ENCODE measurements around the gene SLC45A3. TPM values are rescaled to one million over a fixed set of nuclear protein-coding genes. Genes with fewer than 3 reads are reported as not detected.

The SLC45A3 gene
- polyA plus RNA-seq, 1 experiment = 1.7 TPM

- H3K27ac ChIP-seq (ENCODE audit: low read depth, low read length) = no peak overlapping the region
- TF ChIP-seq, protein P1, sequence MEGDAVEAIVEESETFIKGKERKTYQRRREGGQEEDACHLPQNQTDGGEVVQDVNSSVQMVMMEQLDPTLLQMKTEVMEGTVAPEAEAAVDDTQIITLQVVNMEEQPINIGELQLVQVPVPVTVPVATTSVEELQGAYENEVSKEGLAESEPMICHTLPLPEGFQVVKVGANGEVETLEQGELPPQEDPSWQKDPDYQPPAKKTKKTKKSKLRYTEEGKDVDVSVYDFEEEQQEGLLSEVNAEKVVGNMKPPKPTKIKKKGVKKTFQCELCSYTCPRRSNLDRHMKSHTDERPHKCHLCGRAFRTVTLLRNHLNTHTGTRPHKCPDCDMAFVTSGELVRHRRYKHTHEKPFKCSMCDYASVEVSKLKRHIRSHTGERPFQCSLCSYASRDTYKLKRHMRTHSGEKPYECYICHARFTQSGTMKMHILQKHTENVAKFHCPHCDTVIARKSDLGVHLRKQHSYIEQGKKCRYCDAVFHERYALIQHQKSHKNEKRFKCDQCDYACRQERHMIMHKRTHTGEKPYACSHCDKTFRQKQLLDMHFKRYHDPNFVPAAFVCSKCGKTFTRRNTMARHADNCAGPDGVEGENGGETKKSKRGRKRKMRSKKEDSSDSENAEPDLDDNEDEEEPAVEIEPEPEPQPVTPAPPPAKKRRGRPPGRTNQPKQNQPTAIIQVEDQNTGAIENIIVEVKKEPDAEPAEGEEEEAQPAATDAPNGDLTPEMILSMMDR (IDR thresholded peaks at IDR 0.05; ENCODE audit: low read depth, low read length) = no peak
- H3K27me3 ChIP-seq (ENCODE audit: control insufficient read depth, insufficient read depth, low read length) = no peaks in the 10 kb centered on the region
- POLR2A ChIA-PET = no interaction called here
- CTCF ChIA-PET = interaction anchor here (0.8 to 12.9 kb wide), 4 partner anchors 8 to 312 kb away, joined by 3 to 489 read pairs (median 34); no protein-coding TSS in a partner anchor
- no peaks in the 10 kb centered on the region for H3K9me3 ChIP-seq (ENCODE audit: control insufficient read depth, insufficient read depth, low read length)
- no peak overlapping the region for H3K4me3 ChIP-seq (ENCODE audit: low read depth, low read length)
- DNase-seq (ENCODE audit: low read depth, low spot score) = no peak
Measured at GRCh38 chr1:205665201-205666045, 14.9 kb downstream of the SLC45A3 start.

GRCh38 chr1:205664399-205665017, 15.8 kb downstream of the SLC45A3 start:
- POLR2A ChIA-PET = interaction anchor here (1.3 kb wide), 1 partner anchor 32 kb away, joined by 3 read pairs; the partner anchor contains the start of gene ELK4
- CTCF ChIA-PET = interaction anchor here (2.0 to 12.9 kb wide), 2 partner anchors 73 to 313 kb away, joined by 7 to 489 read pairs; no protein-coding TSS in a partner anchor
- DNase-seq (ENCODE audit: low read depth, low spot score) = no peak
- Histone ChIP-seq H3K27ac (ENCODE audit: low read depth, low read length) (no peak overlapping the region), H3K27me3 (ENCODE audit: control insufficient read depth, insufficient read depth, low read length) (no peaks in the 10 kb centered on the region), H3K9me3 (ENCODE audit: control insufficient read depth, insufficient read depth, low read length) (no peaks in the 10 kb centered on the region), H3K4me3 (ENCODE audit: low read depth, low read length) (no peak overlapping the region)
- TF ChIP-seq, protein P1 (IDR thresholded peaks at IDR 0.05; ENCODE audit: low read depth, low read length) = no peak

DNA sequence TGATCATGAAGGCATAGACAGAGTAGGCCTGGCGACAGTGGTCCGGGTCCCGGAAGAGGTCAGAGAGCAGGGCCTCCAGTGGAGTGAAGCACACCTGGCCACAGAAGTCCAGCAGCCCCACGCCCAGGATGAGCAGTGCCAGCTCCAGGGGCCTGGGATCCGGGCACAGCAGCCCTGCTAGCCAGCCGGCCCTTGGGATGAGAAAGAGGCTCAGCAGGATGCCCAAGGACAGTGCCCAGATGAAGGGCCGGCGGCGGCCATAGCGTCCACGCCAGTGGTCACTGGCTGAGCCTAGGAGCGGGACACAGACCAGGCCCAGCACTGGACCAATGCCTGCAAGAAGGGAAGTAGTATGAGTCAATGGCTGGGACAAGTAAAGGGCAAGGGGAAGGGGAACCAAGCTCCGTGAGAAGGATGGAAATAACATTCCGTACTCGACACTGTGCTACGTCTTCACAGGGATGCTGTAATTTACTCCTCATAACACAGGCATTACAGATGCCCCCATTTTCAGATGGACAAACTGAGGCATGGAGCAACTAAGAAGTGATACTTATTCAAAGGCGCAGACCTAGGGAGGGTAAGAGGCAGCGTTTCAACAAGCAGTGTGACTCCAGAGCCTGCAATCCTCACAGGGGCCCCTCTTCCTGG, 16.9 kb downstream of the SLC45A3 start:
- no peaks in the 10 kb centered on the region for H3K27me3 ChIP-seq (ENCODE audit: control insufficient read depth, insufficient read depth, low read length)
- POLR2A ChIA-PET = interaction anchor here (0.6 to 1.3 kb wide), 2 partner anchors 9 to 31 kb away, joined by 3 to 5 read pairs; partner anchors contain the start of gene ELK4
- H3K9me3 ChIP-seq (ENCODE audit: control insufficient read depth, insufficient read depth, low read length) = no peaks in the 10 kb centered on the region
- CTCF ChIA-PET = interaction anchor here (2.0 to 12.9 kb wide), 2 partner anchors 72 to 314 kb away, joined by 7 to 489 read pairs; no protein-coding TSS in a partner anchor
- TF ChIP-seq, protein P1 (IDR thresholded peaks at IDR 0.05; ENCODE audit: low read depth, low read length) = no peak
- no peak overlapping the region for H3K27ac ChIP-seq (ENCODE audit: low read depth, low read length)
- H3K4me3 ChIP-seq (ENCODE audit: low read depth, low read length) = no peak overlapping the region
- DNase-seq (ENCODE audit: low read depth, low spot score) = no peak

- no peaks in the 10 kb centered on the region for H3K27me3 ChIP-seq (ENCODE audit: control insufficient read depth, insufficient read depth, low read length)
- CTCF ChIA-PET = interaction anchor here (0.6 to 12.9 kb wide), 2 partner anchors 71 to 314 kb away, joined by 3 to 489 read pairs; no protein-coding TSS in a partner anchor
Measured at GRCh38 chr1:205662791-205663190, 17.5 kb downstream of the SLC45A3 start.

More at GRCh38 chr1:205662791-205663190, 17.5 kb downstream of the SLC45A3 start:
- POLR2A ChIA-PET = interaction anchor here (0.6 kb wide), 1 partner anchor 8 kb away, joined by 5 read pairs; no protein-coding TSS in a partner anchor
- Histone ChIP-seq H3K4me3 (ENCODE audit: low read depth, low read length) (no peak overlapping the region), H3K27ac (ENCODE audit: low read depth, low read length) (no peak overlapping the region), H3K9me3 (ENCODE audit: control insufficient read depth, insufficient read depth, low read length) (no peaks in the 10 kb centered on the region)
- DNase-seq (ENCODE audit: low read depth, low spot score) = no peak
- TF ChIP-seq, protein P1 (IDR thresholded peaks at IDR 0.05; ENCODE audit: low read depth, low read length) = no peak

All from AG04450 (cell line).